Stomach smooth muscle (tissue), 2 donors: ENCODE results near the gene LRP1.

Experiments
- H3K27ac ChIP-seq: one replicate; pipeline ENCODE4 v1.7.0; 2013; ENCODE audit warnings: mild to moderate bottlenecking, low read length, inconsistent platforms
- H3K27me3 ChIP-seq, 2 donors: one replicate each; pipeline ENCODE4 v1.7.0; 2013; ENCODE audit warnings: low read length in 2 of 2; ENCODE audit not compliant: insufficient read depth in 2 of 2, control insufficient read depth in 1 of 2
- H3K36me3 ChIP-seq, 2 donors: one replicate each; pipeline ENCODE4 v1.7.0; 2013; ENCODE audit warnings: low read length in 2 of 2; ENCODE audit not compliant: control insufficient read depth in 2 of 2, insufficient read depth in 2 of 2
- H3K4me1 ChIP-seq: one replicate; pipeline ENCODE4 v1.7.0; 2013; ENCODE audit warnings: low read length; ENCODE audit not compliant: control insufficient read depth, insufficient read depth
- H3K4me3 ChIP-seq, 2 donors: one replicate each; pipeline ENCODE4 v1.7.0; 2013; ENCODE audit warnings: low read length in 2 of 2
- H3K9ac ChIP-seq, 2 donors: one replicate each; pipeline ENCODE4 v1.7.0; 2013; ENCODE audit warnings: low read length in 2 of 2, mild to moderate bottlenecking in 1 of 2
- H3K9me3 ChIP-seq, 2 donors: one replicate each; pipeline ENCODE4 v1.7.0; 2013; ENCODE audit warnings: low read length in 2 of 2; ENCODE audit not compliant: control insufficient read depth in 2 of 2
- donor health status: healthy.
- donor health status: Pancreatic carcinoma.

The LRP1 gene

GRCh38 chr12:57190821-57191220 is 62.5 kb downstream of the LRP1 start:
- peaks cover 76 to 79% of the 10 kb centered on the region in 2 donors for H3K36me3 ChIP-seq

GRCh38 chr12:57191410-57191809 is 63.1 kb downstream of the LRP1 start:
- H3K4me3 ChIP-seq, result no peak overlapping the region
- no peak overlapping the region for H3K27ac ChIP-seq
- H3K36me3 ChIP-seq, result peaks cover 76 to 79% of the 10 kb centered on the region in 2 donors
- no peaks in the 10 kb centered on the region for H3K9me3 ChIP-seq
- H3K4me1 ChIP-seq, result no peaks in the 10 kb centered on the region
- no peaks in the 10 kb centered on the region for H3K27me3 ChIP-seq
- H3K9ac ChIP-seq, result no peak overlapping the region

More at GRCh38 chr12:57190821-57191220, 62.5 kb downstream of the LRP1 start:
- Histone ChIP-seq H3K4me1 (no peaks in the 10 kb centered on the region), H3K9ac (no peak overlapping the region), H3K27me3 (no peaks in the 10 kb centered on the region), H3K27ac (no peak overlapping the region), H3K9me3 (no peaks in the 10 kb centered on the region), H3K4me3 (no peak overlapping the region)

GRCh38 chr12:57192920-57193319 is 64.6 kb downstream of the LRP1 start:
- H3K36me3 ChIP-seq, result peaks cover 79 to 82% of the 10 kb centered on the region in 2 donors
- no peak overlapping the region for H3K4me3 ChIP-seq
- no peak overlapping the region for H3K9ac ChIP-seq
- H3K4me1 ChIP-seq, result no peaks in the 10 kb centered on the region
- H3K27me3 ChIP-seq, result no peaks in the 10 kb centered on the region
- no peak overlapping the region for H3K27ac ChIP-seq
- H3K9me3 ChIP-seq, result no peaks in the 10 kb centered on the region

GRCh38 chr12:57193706-57194245 is 65.5 kb downstream of the LRP1 start:
- no peak overlapping the region for H3K27ac ChIP-seq
- H3K4me1 ChIP-seq, result no peaks in the 10 kb centered on the region
- no peaks in the 10 kb centered on the region for H3K9me3 ChIP-seq
- no peak overlapping the region for H3K9ac ChIP-seq
- H3K4me3 ChIP-seq, result no peak overlapping the region
- peaks cover 82 to 83% of the 10 kb centered on the region in 2 donors for H3K36me3 ChIP-seq
- H3K27me3 ChIP-seq, result no peaks in the 10 kb centered on the region

GRCh38 chr12:57194253-57194652 is 66.0 kb downstream of the LRP1 start:
- H3K4me1 ChIP-seq, result no peaks in the 10 kb centered on the region
- no peak overlapping the region for H3K9ac ChIP-seq
- peaks cover 82 to 85% of the 10 kb centered on the region in 2 donors for H3K36me3 ChIP-seq
- no peak overlapping the region for H3K27ac ChIP-seq
- H3K4me3 ChIP-seq, result no peak overlapping the region
- no peaks in the 10 kb centered on the region for H3K9me3 ChIP-seq
- H3K27me3 ChIP-seq, result no peaks in the 10 kb centered on the region

- no peaks in the 10 kb centered on the region for H3K9me3 ChIP-seq
- H3K4me1 ChIP-seq, result no peaks in the 10 kb centered on the region
- H3K27me3 ChIP-seq, result no peaks in the 10 kb centered on the region
- H3K9ac ChIP-seq, result no peak overlapping the region
- H3K36me3 ChIP-seq, result peaks cover 80 to 92% of the 10 kb centered on the region in 2 donors
- no peak overlapping the region for H3K4me3 ChIP-seq
- H3K27ac ChIP-seq, result no peak overlapping the region
Measured at GRCh38 chr12:57195186-57195585, 66.9 kb downstream of the LRP1 start.

- Histone ChIP-seq H3K36me3 (peaks cover 81 to 89% of the 10 kb centered on the region in 2 donors), H3K4me1 (no peaks in the 10 kb centered on the region), H3K4me3 (no peak overlapping the region), H3K9ac (no peak overlapping the region), H3K27ac (no peak overlapping the region), H3K27me3 (no peaks in the 10 kb centered on the region), H3K9me3 (no peaks in the 10 kb centered on the region)
Measured at GRCh38 chr12:57195611-57196371, 67.5 kb downstream of the LRP1 start.

GRCh38 chr12:57196439-57196838 is 68.2 kb downstream of the LRP1 start:
- Histone ChIP-seq H3K4me1 (no peaks in the 10 kb centered on the region), H3K36me3 (peaks cover 80 to 88% of the 10 kb centered on the region in 2 donors), H3K27me3 (no peaks in the 10 kb centered on the region), H3K4me3 (no peak overlapping the region), H3K27ac (no peak overlapping the region), H3K9me3 (no peaks in the 10 kb centered on the region), H3K9ac (no peak overlapping the region)

GRCh38 chr12:57196956-57197355 is 68.7 kb downstream of the LRP1 start:
- Histone ChIP-seq H3K27me3 (no peaks in the 10 kb centered on the region), H3K36me3 (peaks cover 81 to 88% of the 10 kb centered on the region in 2 donors), H3K4me1 (no peaks in the 10 kb centered on the region), H3K4me3 (no peak overlapping the region), H3K9me3 (no peaks in the 10 kb centered on the region), H3K27ac (no peak overlapping the region), H3K9ac (no peak overlapping the region)

- no peak overlapping the region for H3K4me3 ChIP-seq
- no peak overlapping the region for H3K9ac ChIP-seq
- H3K36me3 ChIP-seq, result peaks cover 80 to 82% of the 10 kb centered on the region in 2 donors
- H3K27ac ChIP-seq, result no peak overlapping the region
- no peaks in the 10 kb centered on the region for H3K4me1 ChIP-seq
- no peaks in the 10 kb centered on the region for H3K9me3 ChIP-seq
- no peaks in the 10 kb centered on the region for H3K27me3 ChIP-seq
Measured at GRCh38 chr12:57198329-57198728, 70.0 kb downstream of the LRP1 start.

GRCh38 chr12:57199191-57199590 is 70.9 kb downstream of the LRP1 start:
- Histone ChIP-seq H3K4me3 (no peak overlapping the region), H3K27ac (no peak overlapping the region), H3K27me3 (no peaks in the 10 kb centered on the region), H3K4me1 (no peaks in the 10 kb centered on the region), H3K9me3 (no peaks in the 10 kb centered on the region), H3K36me3 (peaks cover 80 to 82% of the 10 kb centered on the region in 2 donors), H3K9ac (no peak overlapping the region)
